Fibroblast of the conjunctiva (primary cell): Measurements from ENCODE around the gene MYRIP.
"Not testable (repeated sequence)": the region's sequence is repeated elsewhere in the genome, so short reads cannot be mapped to it uniquely, and the experiment has no call there.

Experiments
- DNase-seq: peaks from one replicate; pipeline ENCODE4 v3.0.0-alpha.2; 2010; ENCODE audit warnings: low read depth

Gene MYRIP

DNA sequence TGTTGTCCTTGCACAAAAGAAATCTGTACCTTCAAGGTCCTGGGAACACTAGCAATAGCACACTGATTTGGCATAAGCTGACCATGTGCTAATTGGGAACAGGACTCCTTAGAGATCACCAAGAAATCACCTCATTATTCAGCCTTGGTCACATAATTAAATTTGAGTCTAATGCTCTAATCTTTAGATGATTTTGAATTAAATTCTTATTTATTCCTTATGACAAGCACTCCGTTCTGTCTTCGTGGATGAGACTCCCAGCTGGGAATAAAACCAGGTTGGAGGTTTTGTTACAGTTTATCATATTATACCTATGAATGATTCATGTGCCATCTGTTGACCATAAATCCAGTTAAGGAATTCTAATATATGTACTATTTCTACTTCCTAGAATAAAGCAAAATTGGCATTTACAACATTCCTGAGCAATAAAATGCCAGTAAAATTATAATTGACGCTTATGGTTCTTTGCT, 162.2 kb downstream of the MYRIP start:
- DNase-seq: no peak

DNA sequence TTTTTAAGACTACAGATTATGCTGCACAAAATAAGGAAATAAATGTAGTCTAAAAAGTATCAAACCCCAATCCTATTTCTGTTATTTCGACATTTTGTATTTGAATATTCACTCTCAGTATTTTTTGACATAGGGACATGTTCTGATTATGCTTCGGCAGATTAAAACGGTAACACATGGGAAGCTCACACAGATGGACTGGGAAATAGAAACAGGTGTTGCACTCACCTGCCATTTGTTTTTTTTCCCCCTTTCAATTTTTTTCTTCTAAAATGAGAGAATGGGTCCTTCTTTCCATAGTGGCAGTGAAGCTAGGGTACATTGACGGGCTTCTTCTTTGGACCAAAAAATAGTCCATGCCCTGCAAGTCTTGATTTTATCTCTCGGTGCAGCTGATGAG, 163.1 kb downstream of the MYRIP start:
- DNase-seq: no peak

DNA sequence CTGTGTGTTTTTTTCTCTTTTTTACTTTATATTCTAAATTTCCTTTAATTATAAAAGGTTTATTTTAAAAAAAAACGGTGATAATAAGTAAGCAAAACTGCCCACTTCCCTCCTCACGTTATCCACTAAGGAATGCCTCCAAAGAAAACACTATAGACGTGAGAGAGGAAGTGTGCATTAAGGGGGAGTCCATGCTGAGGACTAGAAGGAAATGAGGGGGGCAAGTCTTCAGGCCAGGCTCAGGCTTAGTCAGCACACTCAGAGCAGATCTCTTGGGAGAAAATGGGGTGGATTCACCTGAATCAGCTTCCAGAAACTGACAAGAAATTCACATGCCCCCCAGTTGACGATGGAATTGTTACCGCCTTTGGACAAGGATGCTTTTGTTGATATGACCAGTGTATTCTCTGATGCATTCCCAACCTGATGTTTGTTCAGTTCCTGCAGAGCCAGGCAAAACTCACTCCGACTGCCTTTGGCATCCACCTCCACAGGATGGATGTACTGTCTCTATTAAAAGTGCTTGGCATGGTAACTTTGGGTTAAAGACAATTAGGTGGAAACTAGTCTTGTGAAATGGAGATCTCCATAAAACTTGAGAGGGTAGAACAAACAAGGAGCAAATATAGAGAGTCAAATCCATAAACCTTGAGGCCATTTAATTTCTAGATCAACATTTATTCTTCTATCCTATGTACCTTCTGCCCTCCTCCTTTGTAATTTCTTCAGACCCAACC, 167.8 kb downstream of the MYRIP start:
- DNase-seq: no peak

DNA sequence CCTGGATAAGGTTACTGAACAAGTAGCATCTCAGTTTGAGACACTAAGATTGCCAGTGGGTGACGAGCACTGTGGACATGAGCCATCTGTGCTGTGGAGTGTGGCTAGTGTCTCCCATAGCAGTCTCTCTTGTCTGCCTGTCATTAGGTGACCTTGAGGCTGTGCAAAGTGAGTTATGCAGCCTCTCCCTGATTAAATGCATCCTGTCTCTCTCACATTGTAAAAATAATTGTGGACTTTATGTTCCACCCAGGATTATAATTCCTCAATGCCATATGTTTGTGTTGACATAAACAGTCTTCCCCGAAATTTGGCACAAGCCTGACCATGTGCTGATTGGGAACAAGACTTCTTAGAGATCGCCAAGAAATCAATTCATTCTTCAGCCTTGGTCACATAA, 168.9 kb downstream of the MYRIP start:
- DNase-seq: no peak

DNA sequence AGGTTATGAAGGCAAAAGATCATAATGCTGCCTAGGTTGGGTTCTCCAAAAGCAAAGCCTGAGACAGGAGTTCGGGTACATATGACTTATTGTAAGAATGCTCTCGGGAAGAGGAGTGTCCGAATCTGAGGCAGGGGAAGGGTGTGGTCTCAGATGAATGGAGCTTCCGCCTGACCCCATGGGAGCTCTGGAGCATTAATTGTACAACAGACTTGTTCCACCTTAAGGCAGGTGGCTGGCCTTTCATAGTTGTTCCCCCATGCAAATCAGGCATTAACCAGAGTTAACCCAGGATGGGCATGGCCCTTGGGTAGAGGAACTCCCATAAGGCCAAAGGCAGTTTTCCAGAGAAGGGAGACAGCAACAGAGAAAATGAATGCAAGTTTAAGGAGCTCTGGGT, 170.6 kb downstream of the MYRIP start:
- no peak for DNase-seq

DNA sequence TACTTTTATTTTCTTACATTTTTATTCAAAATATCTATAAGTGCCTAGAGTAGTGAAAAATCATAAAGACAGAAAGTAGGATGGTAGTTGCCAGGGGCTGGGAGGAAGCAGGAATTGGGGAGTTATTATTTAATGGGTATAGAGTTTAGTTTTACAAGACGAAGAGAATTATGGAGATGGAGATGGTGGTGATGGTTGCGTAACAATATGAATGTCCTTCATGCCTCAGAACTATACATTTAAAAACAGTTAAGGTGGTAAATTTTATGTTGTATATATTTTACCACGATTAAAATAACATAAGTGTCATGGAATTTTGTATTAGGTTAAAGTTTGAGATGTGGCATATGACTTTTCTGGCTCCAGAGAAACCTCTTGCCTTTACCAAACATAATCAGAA, 171.4 kb downstream of the MYRIP start:
- DNase-seq: no peak

DNA sequence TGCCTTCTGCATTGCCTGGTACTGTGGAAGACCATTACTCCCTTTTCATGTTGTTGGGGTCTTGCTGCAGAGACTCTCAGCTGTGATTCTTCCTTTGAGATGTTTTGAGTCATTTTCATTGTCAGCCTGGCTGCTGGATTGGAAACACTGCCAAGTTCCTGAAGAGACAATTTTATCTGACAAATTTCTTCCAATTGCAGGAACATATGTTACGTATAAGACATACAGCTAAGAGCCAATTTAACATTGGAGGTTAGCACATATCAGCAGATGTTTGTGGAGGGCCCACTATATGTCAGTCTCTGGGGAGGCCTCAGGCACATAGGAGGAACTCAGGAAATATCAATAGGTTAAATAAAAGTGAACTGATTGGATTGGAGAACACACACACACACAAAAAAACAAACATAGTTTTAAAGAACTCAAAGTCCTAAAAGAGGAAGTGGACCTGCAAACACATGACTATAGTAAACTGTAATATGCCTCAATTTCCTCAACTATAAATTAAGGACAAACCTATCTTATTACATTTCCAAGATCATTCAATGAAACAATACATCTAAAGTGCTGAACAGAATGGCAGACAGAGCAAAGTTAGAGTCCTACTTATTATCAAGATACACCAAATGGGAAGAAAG, 172.3 kb downstream of the MYRIP start:
- DNase-seq: no peak

DNA sequence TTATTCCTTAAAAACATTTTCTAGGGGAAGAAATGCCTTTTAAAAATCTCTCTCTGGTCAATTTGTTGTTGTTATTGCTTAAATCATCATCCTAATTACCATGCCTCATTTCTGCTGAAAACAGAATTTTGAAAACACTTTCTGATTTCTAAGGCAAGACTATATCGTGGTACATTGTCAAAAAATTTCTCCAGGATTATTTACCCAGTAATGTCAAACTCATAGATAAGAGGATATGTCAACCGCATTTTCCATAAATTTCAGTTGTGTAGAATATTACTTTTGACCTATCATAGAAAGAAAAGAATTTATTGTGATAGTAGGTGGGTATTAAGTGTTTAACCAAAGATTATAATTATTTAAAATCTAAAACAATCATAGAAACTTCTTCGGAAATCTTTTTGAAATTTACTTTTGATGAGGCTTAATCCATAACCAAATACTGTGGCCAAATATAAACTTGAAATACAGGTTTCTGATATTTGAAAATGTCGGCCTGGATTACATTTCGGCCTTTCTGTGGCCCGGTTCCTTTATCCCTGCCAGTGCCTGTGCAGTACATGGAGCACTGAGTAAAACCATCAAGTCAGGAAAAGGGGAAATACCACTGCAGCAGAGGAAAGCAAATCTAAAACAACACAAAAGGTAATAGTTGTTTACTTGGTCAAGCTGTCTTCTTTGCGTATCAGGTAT, 173.4 kb downstream of the MYRIP start:
- no peak for DNase-seq

DNA sequence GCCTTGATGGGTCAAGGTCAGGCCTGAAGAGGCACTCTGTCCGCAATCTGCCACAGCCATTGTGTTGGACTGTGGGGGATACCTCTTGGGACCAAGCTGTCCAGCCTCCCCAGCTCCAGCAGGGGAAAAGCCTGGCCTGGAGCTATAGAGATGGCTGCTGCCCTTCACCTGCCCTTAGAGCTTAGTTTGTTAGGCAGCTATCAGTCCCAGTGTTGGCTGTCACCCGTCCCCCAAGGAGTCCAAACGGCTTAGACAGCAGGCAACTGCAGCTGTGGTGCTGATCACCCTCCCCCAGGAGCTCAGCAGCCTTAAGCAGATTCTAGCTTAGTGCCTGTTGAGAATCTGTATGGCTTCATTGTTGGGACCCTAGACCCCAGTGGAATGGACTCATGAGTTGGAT, 180.3 kb downstream of the MYRIP start:
- no peak for DNase-seq

DNA sequence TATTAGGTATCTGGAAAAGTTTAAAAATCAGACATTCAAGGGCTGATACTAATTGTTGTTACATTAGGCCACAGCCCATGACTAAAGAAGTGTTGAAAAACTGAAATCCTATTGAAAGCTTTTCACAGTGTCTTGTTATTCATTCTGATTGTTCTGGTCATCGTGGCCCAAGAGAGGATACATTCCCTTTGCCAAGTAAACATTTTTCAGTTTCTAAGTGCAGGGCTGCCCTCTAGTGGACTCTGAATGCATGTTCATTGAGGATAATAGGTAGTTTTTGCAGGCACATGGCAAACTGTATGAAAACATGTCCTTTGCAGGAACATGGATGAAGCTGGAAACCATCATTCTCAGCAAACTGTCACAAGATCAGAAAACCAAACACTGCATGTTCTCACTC, 181.1 kb downstream of the MYRIP start:
- peak; percentile 38 for DNase-seq

DNA sequence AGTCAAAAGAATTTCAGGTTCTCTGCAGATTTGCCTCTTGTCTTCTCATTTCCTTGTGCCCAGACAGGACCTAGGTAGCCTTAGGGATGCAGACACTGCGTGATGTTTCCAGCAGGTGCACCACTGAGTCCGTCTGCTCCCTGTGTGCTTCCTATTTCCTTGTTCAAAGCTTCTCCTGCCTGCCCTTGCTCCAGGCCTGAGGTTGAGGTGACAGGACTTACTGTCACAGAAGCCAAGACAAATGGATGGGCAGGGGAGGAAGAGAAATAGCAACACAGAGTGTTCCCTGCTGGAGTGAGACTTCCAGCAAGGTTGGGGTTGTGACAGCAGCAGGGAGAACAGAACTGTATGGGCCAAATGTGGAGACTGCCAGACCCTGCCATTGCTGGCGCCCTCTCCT, 199.4 kb downstream of the MYRIP start:
- DNase-seq: no peak

DNA sequence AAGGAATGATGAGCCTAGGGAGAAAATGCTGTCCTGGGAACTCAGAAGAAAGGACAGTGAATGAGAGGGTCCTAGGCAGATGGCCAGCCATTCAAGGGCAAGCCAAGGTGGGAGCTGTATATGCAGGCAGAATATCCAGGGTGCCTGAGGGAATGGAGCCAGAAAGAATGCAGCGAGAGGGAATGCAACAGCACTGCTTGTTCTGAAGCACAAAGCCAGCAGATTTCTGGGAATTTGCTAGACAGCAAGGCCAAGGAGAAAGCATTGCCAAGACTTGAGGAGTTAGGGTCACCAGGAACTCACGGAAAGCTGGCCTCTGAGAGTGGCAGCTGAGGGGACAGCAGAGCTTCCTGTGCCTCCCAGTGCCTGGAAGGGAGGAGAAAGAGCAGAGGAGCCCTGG, 200.6 kb downstream of the MYRIP start:
- DNase-seq: no peak

DNA sequence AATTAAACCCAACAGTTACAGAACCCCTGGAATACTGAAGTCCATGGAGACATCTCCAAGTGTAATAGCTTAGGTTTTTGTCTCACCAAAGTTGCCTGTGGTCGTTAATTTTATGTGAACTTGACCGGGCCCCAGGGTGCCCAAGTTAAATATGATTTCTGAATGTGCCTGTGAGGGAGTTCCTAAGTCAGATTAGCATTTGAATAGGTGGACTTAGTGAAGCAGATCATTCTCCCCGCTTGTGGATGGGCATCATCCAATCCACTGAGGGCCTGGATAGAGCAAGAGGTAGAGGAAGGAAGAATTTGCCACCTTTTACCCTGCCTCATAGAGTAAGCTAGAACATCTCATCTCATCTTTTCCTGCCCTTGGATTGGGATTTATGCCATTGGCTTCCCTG, 203.0 kb downstream of the MYRIP start:
- no peak for DNase-seq

DNA sequence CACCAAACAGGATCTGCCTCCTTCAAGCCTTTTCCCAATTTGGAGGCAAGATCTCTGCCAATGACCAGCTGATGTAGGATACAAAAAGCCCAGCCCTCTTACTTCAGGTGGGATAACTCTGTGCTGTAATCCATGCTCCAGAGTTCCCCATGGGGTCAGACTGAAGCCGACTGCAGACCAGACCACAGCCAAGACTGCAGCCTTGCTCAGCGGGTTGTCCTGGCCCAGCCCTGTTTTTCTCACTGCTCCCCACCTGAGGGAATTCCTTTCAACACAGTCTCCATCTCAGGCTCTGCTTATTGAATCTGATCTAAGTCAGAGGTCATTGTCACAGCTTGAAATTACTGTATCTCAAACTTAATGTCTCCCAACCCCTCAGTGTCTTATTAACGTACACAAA, 207.0 kb downstream of the MYRIP start:
- no peak for DNase-seq

DNA sequence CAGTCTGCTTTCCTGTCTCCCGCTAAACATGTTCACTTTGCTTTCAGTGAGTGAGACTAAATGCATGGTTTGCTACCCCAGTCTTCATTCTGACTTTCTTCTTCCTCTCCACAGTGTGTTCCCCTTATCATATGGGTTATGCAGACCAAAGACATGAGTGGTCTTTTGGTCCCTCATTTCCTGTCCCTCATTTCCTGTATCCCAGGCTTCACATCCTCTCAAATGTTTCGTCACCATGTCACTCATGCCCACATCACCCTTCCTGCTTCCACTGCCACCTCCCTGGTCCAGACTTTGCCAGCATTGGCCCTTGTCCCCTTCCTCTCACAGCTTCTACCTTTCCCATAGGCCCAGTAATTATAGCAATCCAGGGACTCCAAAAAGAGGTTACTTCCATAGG, 209.0 kb downstream of the MYRIP start:
- no peak for DNase-seq

DNA sequence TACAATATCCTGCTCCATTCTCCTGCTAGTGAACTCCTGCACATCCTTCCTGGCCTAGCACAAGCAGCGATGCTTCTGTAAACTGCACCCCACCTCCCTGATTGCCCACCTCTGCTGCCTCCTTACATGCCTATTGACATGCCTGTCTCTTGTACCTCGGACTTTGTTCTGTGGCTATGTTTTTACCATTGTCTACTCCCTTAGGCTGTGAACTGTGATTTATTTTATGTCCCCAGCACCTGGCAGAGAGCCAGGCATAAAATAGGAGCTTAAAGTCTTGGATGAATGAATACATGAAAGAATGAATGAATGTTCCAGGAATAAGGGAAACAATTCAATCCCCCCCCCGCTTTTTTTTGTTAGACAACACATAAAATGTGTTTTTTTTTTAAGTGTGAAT, 210.0 kb downstream of the MYRIP start:
- DNase-seq: no peak

DNA sequence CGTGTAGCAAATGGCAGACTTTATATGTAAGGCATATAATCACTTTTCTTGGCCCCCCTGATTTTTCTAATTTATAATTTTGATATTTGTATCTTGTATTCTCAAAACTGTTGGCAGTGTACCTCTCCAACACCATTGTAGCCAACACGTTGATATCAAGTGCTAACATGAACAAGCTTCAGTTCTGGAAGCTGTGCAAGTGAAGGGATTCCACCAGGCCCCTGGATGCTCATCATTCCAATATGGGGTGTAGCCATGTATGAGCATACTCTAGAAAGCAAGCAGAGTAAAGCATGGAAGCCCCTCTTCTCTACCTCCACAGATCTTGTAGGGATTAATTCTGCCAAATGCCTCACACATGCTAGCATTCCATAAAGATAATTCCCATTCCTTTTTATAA, 211.3 kb downstream of the MYRIP start:
- no peak for DNase-seq

DNA sequence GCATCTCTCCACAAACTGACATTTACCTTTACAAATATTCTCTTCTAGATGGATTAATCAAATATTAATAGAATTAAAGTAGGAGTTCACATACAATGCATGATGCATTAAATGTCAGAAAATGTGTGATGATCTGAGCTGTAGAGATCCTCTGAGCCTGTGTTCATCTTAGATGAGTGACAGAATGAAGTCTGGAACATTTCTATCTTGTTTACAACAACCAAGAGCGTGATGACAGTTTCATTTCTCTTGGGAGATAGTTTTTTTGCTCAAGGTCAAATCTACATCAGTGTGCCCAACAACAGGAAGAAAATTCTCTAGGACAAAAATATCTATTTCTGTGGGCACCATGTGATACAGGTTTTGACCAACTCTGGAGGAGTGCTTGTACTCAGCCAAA, 211.9 kb downstream of the MYRIP start:
- DNase-seq: no peak

DNA sequence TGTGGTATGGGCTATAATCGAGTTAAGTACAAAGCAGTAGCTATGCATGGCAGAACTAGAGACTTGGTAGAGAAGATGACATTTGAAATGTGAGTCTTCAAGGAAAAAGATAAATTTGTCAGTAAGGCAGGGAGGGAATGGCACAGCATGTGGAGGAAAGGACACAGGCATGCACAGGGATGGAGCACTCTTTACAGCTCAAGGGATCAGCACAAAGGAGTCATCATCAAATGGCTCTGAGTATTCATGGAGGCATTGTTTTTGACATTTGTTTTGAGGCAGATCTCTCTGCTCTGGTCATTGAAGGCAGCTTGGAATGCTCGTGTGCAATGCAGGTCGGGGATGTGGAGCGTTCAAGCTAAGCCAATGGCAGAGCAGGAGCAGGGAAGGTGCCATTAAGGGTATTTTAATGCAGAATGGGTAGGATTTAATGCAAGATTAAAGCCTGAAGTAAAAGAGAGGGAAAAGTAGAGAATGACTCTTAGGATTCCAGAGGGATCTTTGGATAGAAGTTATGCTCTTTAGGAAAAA, 213.0 kb downstream of the MYRIP start:
- DNase-seq: no peak

DNA sequence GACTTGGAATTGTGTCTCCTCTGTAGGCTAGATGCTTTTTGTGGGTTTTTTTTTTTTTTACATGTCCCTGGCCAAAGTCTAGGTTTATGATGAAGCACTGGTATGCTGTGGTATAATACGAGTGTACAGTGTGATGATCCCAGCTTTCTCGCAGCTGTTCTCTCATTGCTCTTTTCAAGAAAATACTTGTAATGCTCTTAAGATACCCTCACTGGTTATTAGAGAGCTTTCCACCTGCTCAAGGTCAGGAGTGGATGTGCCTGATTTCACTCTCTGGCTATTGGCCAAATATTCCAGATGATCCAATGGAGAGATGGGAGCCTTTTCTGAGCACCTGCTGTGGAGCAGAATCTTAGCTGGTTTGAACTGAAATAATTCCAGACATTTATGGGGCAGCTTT, 215.1 kb downstream of the MYRIP start:
- no peak for DNase-seq

DNA sequence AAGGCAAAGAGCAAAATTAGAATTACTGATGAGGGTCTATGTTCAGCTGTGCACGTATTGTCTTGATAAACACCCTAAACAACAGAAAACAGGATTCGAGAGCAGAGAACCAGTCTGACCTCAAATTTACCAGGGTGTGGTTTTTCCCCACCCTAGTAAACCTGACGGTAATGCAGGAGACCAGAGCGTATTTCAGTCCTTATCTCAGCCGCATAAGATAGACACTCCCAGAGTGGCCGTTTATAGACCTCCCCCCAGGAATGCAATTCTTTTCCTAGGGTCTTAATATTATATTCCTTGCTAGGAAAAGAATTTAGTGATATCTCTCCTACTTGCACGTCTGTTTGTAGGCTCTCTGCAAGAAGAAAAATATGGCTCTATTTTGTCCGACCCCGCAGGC, 216.5 kb downstream of the MYRIP start:
- not testable (repeated sequence) for DNase-seq

DNA sequence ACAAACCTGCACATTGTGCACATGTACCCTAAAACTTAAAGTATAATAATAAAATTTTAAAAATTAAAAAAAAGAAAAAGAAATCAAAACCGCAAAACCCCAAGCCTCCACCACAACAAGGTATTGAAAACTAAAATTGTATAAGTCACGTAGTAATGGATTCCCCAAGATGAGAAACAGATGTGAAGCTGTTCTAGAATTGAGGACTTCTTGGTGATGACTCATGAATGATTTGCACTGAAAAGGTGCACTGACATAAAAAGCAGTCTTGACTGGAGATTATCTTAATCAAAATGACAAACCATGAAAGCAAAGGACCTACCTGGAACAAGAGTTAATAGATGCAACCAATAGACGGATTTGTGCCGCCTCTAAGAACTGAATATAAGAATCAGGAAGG, 225.8 kb downstream of the MYRIP start:
- peak; percentile 20 for DNase-seq

DNA sequence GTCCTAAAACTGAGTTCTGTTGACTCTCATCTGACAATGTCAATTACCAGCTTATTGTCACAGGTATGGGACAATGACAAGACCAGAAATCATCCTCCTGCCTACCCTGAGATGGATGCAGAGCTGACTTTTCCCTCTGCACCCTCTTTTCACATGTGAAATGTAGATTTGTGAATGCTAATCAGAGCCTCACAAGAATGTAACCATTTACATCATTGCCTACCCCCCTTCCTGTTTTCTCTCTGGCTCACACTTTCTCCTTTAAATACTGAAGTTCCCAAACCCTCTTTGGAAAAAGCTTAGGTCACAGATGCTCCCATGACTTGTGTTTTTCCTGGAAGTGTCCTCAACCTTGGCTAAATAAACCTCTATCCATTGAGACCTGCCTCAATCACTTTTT, 228.2 kb downstream of the MYRIP start:
- no peak for DNase-seq
